HG02610 (cell line): ENCODE measurements around the gene MARCHF10.
"Not testable (repeated sequence)": the region's sequence is repeated elsewhere in the genome, so short reads cannot be mapped to it uniquely, and the experiment has no call there.

Source experiments
- ATAC-seq: cut with Tn5 transposase; IDR thresholded peaks from one replicate; pipeline ENCODE4 v1.9.1; 2021; ENCODE audit warnings: mild to moderate bottlenecking, moderate library complexity; ENCODE audit not compliant: unreplicated experiment

Gene MARCHF10

GRCh38 chr17:62807812-62808575 is at the start of gene MARCHF10:
MARCHF10 (minus strand) TSS chr17:62808314; CDS start chr17:62801735, 6,579 bp downstream.
- no peak for ATAC-seq

GRCh38 chr17:62857526-62857925 is 49.4 kb upstream of the MARCHF10 start:
- no peak for ATAC-seq

GRCh38 chr17:62856594-62856993 is 48.5 kb upstream of the MARCHF10 start:
- no peak for ATAC-seq

- ATAC-seq: no peak
Observed at GRCh38 chr17:62855156-62855555, 47.0 kb upstream of the MARCHF10 start.

GRCh38 chr17:62854098-62854680 is 46.1 kb upstream of the MARCHF10 start:
- ATAC-seq: no peak

- ATAC-seq: no peak
Observed at GRCh38 chr17:62852195-62852594, 44.1 kb upstream of the MARCHF10 start.

GRCh38 chr17:62849591-62850415 is 41.7 kb upstream of the MARCHF10 start:
- not testable (repeated sequence) for ATAC-seq

- no peak for ATAC-seq
Observed at GRCh38 chr17:62848334-62848733, 40.2 kb upstream of the MARCHF10 start.

GRCh38 chr17:62847426-62847825 is 39.3 kb upstream of the MARCHF10 start:
- ATAC-seq: no peak

GRCh38 chr17:62840871-62841270 is 32.8 kb upstream of the MARCHF10 start:
- ATAC-seq: no peak

- ATAC-seq: not testable (repeated sequence)
Observed at GRCh38 chr17:62833816-62834215, 25.7 kb upstream of the MARCHF10 start.

- ATAC-seq: no peak
Observed at GRCh38 chr17:62832405-62832804, 24.3 kb upstream of the MARCHF10 start.

GRCh38 chr17:62831066-62831465 is 23.0 kb upstream of the MARCHF10 start:
- ATAC-seq: not testable (repeated sequence)

- no peak for ATAC-seq
Observed at GRCh38 chr17:62827746-62828485, 19.8 kb upstream of the MARCHF10 start.

GRCh38 chr17:62826956-62827355 is 18.8 kb upstream of the MARCHF10 start:
- ATAC-seq: no peak

- ATAC-seq: no peak
Observed at GRCh38 chr17:62825182-62825581, 17.1 kb upstream of the MARCHF10 start.

- ATAC-seq: no peak
Observed at GRCh38 chr17:62824290-62825131, 16.4 kb upstream of the MARCHF10 start.

- no peak for ATAC-seq
Observed at GRCh38 chr17:62823111-62823893, 15.2 kb upstream of the MARCHF10 start.
